ENCODE data around the gene FAAP100.

FAAP100 gene

GRCh38 chr17:81557276-81558114 is 5.3 kb upstream of the FAAP100 start:
- H3K27ac ChIP-seq (ENCODE audit: low read depth, low read length): no peak overlapping the region
- H3K27me3 ChIP-seq (ENCODE audit: control insufficient read depth, insufficient read depth, low read length): no peaks in the 10 kb centered on the region
- peaks cover 7% of the 10 kb centered on the region for H3K4me1 ChIP-seq (ENCODE audit: control insufficient read depth, insufficient read depth, low read length)
- peaks cover 13% of the 10 kb centered on the region for H3K36me3 ChIP-seq (ENCODE audit: control insufficient read depth, insufficient read depth, low read length)
- no peak overlapping the region for H3K9ac ChIP-seq (ENCODE audit: low read length)
- H3K4me3 ChIP-seq (ENCODE audit: low read length): no peak overlapping the region

- Histone ChIP-seq H3K36me3 (ENCODE audit: control insufficient read depth, insufficient read depth, low read length) (peaks cover 13% of the 10 kb centered on the region), H3K27me3 (ENCODE audit: control insufficient read depth, insufficient read depth, low read length) (no peaks in the 10 kb centered on the region), H3K4me3 (ENCODE audit: low read length) (no peak overlapping the region), H3K27ac (ENCODE audit: low read depth, low read length) (no peak overlapping the region), H3K9ac (ENCODE audit: low read length) (no peak overlapping the region), H3K4me1 (ENCODE audit: control insufficient read depth, insufficient read depth, low read length) (peaks cover 7% of the 10 kb centered on the region)
Observed at GRCh38 chr17:81556863-81557262, 4.7 kb upstream of the FAAP100 start.

- Histone ChIP-seq H3K27ac (ENCODE audit: low read depth, low read length) (no peak overlapping the region), H3K9ac (ENCODE audit: low read length) (no peak overlapping the region), H3K4me1 (ENCODE audit: control insufficient read depth, insufficient read depth, low read length) (peaks cover 8% of the 10 kb centered on the region), H3K36me3 (ENCODE audit: control insufficient read depth, insufficient read depth, low read length) (peaks cover 13% of the 10 kb centered on the region), H3K27me3 (ENCODE audit: control insufficient read depth, insufficient read depth, low read length) (no peaks in the 10 kb centered on the region), H3K4me3 (ENCODE audit: low read length) (no peak overlapping the region)
Observed at GRCh38 chr17:81556175-81556691, 4.1 kb upstream of the FAAP100 start.

GRCh38 chr17:81553616-81554181 is 1.5 kb upstream of the FAAP100 start:
- Histone ChIP-seq H3K27me3 (ENCODE audit: control insufficient read depth, insufficient read depth, low read length) (no peaks in the 10 kb centered on the region), H3K9ac (ENCODE audit: low read length) (no peak overlapping the region), H3K4me1 (ENCODE audit: control insufficient read depth, insufficient read depth, low read length) (peaks cover 12% of the 10 kb centered on the region), H3K4me3 (ENCODE audit: low read length) (peak overlapping the region; percentile 89), H3K36me3 (ENCODE audit: control insufficient read depth, insufficient read depth, low read length) (peaks cover 10% of the 10 kb centered on the region), H3K27ac (ENCODE audit: low read depth, low read length) (no peak overlapping the region)

GRCh38 chr17:81553018-81553615 is 964 bp upstream of the FAAP100 start:
- H3K27me3 ChIP-seq (ENCODE audit: control insufficient read depth, insufficient read depth, low read length): no peaks in the 10 kb centered on the region
- peaks cover 4% of the 10 kb centered on the region for H3K36me3 ChIP-seq (ENCODE audit: control insufficient read depth, insufficient read depth, low read length)
- H3K27ac ChIP-seq (ENCODE audit: low read depth, low read length): peak overlapping the region; percentile 67
- peak overlapping the region; percentile 89 for H3K4me3 ChIP-seq (ENCODE audit: low read length)
- H3K4me1 ChIP-seq (ENCODE audit: control insufficient read depth, insufficient read depth, low read length): peaks cover 12% of the 10 kb centered on the region
- peak overlapping the region; percentile 68 for H3K9ac ChIP-seq (ENCODE audit: low read length)

- Histone ChIP-seq H3K4me3 (ENCODE audit: low read length) (peak overlapping the region; percentile 89), H3K4me1 (ENCODE audit: control insufficient read depth, insufficient read depth, low read length) (peaks cover 12% of the 10 kb centered on the region), H3K9ac (ENCODE audit: low read length) (peak overlapping the region; percentile 50), H3K27me3 (ENCODE audit: control insufficient read depth, insufficient read depth, low read length) (no peaks in the 10 kb centered on the region), H3K36me3 (ENCODE audit: control insufficient read depth, insufficient read depth, low read length) (peaks cover 9% of the 10 kb centered on the region), H3K27ac (ENCODE audit: low read depth, low read length) (peak overlapping the region; percentile 67)
Observed at GRCh38 chr17:81551458-81552243, 502 bp downstream of the FAAP100 start.

GRCh38 chr17:81550830-81551457 is 1.2 kb downstream of the FAAP100 start:
- Histone ChIP-seq H3K4me1 (ENCODE audit: control insufficient read depth, insufficient read depth, low read length) (peaks cover 12% of the 10 kb centered on the region), H3K4me3 (ENCODE audit: low read length) (peak overlapping the region; percentile 89), H3K27me3 (ENCODE audit: control insufficient read depth, insufficient read depth, low read length) (no peaks in the 10 kb centered on the region), H3K27ac (ENCODE audit: low read depth, low read length) (no peak overlapping the region), H3K36me3 (ENCODE audit: control insufficient read depth, insufficient read depth, low read length) (peaks cover 9% of the 10 kb centered on the region), H3K9ac (ENCODE audit: low read length) (no peak overlapping the region)

- H3K36me3 ChIP-seq (ENCODE audit: control insufficient read depth, insufficient read depth, low read length): peaks cover 10% of the 10 kb centered on the region
- no peak overlapping the region for H3K9ac ChIP-seq (ENCODE audit: low read length)
- no peak overlapping the region for H3K27ac ChIP-seq (ENCODE audit: low read depth, low read length)
- no peak overlapping the region for H3K4me3 ChIP-seq (ENCODE audit: low read length)
- H3K4me1 ChIP-seq (ENCODE audit: control insufficient read depth, insufficient read depth, low read length): peaks cover 12% of the 10 kb centered on the region
- no peaks in the 10 kb centered on the region for H3K27me3 ChIP-seq (ENCODE audit: control insufficient read depth, insufficient read depth, low read length)
Observed at GRCh38 chr17:81550285-81550684, 1.9 kb downstream of the FAAP100 start.

- peaks cover 15% of the 10 kb centered on the region for H3K36me3 ChIP-seq (ENCODE audit: control insufficient read depth, insufficient read depth, low read length)
- peaks cover 12% of the 10 kb centered on the region for H3K4me1 ChIP-seq (ENCODE audit: control insufficient read depth, insufficient read depth, low read length)
- no peak overlapping the region for H3K4me3 ChIP-seq (ENCODE audit: low read length)
- H3K9ac ChIP-seq (ENCODE audit: low read length): no peak overlapping the region
- H3K27me3 ChIP-seq (ENCODE audit: control insufficient read depth, insufficient read depth, low read length): no peaks in the 10 kb centered on the region
- H3K27ac ChIP-seq (ENCODE audit: low read depth, low read length): no peak overlapping the region
Observed at GRCh38 chr17:81549826-81550225, 2.3 kb downstream of the FAAP100 start.

GRCh38 chr17:81549031-81549557 is 3.1 kb downstream of the FAAP100 start:
- Histone ChIP-seq H3K4me1 (ENCODE audit: control insufficient read depth, insufficient read depth, low read length) (peaks cover 12% of the 10 kb centered on the region), H3K36me3 (ENCODE audit: control insufficient read depth, insufficient read depth, low read length) (peaks cover 19% of the 10 kb centered on the region), H3K27me3 (ENCODE audit: control insufficient read depth, insufficient read depth, low read length) (no peaks in the 10 kb centered on the region), H3K4me3 (ENCODE audit: low read length) (no peak overlapping the region), H3K9ac (ENCODE audit: low read length) (no peak overlapping the region), H3K27ac (ENCODE audit: low read depth, low read length) (no peak overlapping the region)

- no peaks in the 10 kb centered on the region for H3K27me3 ChIP-seq (ENCODE audit: control insufficient read depth, insufficient read depth, low read length)
- H3K4me1 ChIP-seq (ENCODE audit: control insufficient read depth, insufficient read depth, low read length): peaks cover 5% of the 10 kb centered on the region
- H3K4me3 ChIP-seq (ENCODE audit: low read length): no peak overlapping the region
- H3K9ac ChIP-seq (ENCODE audit: low read length): no peak overlapping the region
- H3K36me3 ChIP-seq (ENCODE audit: control insufficient read depth, insufficient read depth, low read length): peaks cover 21% of the 10 kb centered on the region
- no peak overlapping the region for H3K27ac ChIP-seq (ENCODE audit: low read depth, low read length)
Observed at GRCh38 chr17:81547614-81547982, 4.6 kb downstream of the FAAP100 start.

Data from rectal smooth muscle tissue (tissue), 1 donor.